Motor neuron (in vitro differentiated cells): Measurements from ENCODE around the gene NME4. TPM values are rescaled to one million over a fixed set of nuclear protein-coding genes. Genes with fewer than 3 reads are reported as not detected.

Experiments
- ATAC-seq, 8 experiments: fragments of 200-7000 bp; cut with Tn5 transposase; replicated peaks in 6 of 8; 2 replicates each; pipeline ENCODE4 v1.8.0; 2021; ENCODE audit warnings: mild to moderate bottlenecking in 8 of 8, moderate library complexity in 8 of 8
- H3K27ac ChIP-seq, 2 donors: fragments of 250-450 bp; sonication (Bioruptor Pico); 2 replicates each; pipeline ENCODE4 v1.9.0; 2021; ENCODE audit warnings: antibody characterized with exemption in 2 of 2, mild to moderate bottlenecking in 2 of 2, moderate library complexity in 1 of 2
- H3K4me1 ChIP-seq, 2 donors: fragments of 250-450 bp; sonication (Bioruptor Pico); replicated peaks in 1 of 2; 2 replicates each; pipeline ENCODE4 v1.6.1; 2021; ENCODE audit warnings: antibody characterized with exemption in 2 of 2, mild to moderate bottlenecking in 2 of 2, moderate library complexity in 1 of 2
- H3K4me3 ChIP-seq, 5 donors: fragments of 250-450 bp; sonication (Bioruptor Pico); 2 replicates each; pipeline ENCODE4 v1.9.0; 2021; ENCODE audit warnings: antibody characterized with exemption in 5 of 5, mild to moderate bottlenecking in 5 of 5, moderate library complexity in 4 of 5
- WGBS, 10 experiments: fragments of 450-650 bp; shearing (Covaris generic); methylation state at CpG; one replicate each; pipeline ENCODE4 v1.0.0; 2022; 5-methylcytosine and 5-hydroxymethylcytosine counted together
- in situ Hi-C, 9 experiments: fragments of 400-800 bp; cut with MboI; loops; one replicate each; pipeline ENCODE4 v1.15.0; 2021; ENCODE audit warnings: low sequenced_read_pairs in 9 of 9, low pct_unique_long_range_greater_than_20kb in 2 of 9; ENCODE audit not compliant: unreplicated experiment in 9 of 9
- total RNA-seq, 8 experiments: library from RNA; unstranded; fragments of 300-600 nt; gene quantifications; 2 replicates each; pipeline versions ENCODE4 v1.2.3 to v1.2.4, GENCODE V29; 2022

Gene NME4
- total RNA-seq, 8 experiments from 2014 or later = 24.9 to 88.9 (median 54.0) TPM

DNA sequence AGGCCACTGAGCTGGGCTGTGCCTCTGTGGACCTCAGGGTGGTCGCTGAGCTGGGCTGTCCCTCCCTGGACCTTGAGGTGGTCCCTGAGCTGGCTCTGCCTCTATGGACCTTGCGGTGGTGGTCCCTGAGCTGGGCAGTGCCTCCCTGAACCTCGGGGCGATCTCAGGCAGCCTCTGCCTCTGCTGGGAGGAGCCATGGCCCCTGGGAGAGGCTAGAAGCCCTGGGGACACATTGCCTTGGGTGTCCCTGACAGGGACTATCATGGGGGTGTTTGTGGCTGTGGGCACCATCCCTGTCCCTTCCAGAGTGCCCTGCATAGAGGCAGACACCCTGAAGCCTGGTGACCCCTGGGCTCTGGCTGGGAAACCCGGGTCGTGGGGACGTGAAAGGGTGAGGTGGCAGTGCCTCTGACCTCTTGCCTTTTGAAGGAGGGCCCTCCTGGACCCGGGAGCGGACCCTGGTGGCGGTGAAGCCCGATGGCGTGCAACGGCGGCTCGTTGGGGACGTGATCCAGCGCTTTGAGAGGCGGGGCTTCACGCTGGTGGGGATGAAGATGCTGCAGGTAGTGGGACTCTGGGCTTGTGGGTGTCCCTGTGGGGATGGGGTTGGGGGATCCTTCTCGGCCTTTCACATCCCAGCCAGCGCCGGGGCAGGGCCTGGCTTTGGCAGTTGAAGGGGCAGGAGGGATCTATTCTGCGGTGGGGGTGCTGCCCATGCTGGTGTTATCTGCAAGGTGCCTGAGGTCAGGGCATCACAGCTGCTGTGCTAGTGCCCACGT, 1.8 kb downstream of the NME4 start:
- no peak overlapping the region for H3K27ac ChIP-seq
- ATAC-seq = no peak
- no peak overlapping the region for H3K4me3 ChIP-seq
- in situ Hi-C loops = no loop called here
- WGBS, 10 experiments = 40 to 86% (median 67%) methylated on average over 1 to 4 of the region's 24 CpGs; no CpG with 5 or more reads in 7 of the 10 experiments
- peaks cover 12% of the 10 kb centered on the region in 2 donors for H3K4me1 ChIP-seq

DNA sequence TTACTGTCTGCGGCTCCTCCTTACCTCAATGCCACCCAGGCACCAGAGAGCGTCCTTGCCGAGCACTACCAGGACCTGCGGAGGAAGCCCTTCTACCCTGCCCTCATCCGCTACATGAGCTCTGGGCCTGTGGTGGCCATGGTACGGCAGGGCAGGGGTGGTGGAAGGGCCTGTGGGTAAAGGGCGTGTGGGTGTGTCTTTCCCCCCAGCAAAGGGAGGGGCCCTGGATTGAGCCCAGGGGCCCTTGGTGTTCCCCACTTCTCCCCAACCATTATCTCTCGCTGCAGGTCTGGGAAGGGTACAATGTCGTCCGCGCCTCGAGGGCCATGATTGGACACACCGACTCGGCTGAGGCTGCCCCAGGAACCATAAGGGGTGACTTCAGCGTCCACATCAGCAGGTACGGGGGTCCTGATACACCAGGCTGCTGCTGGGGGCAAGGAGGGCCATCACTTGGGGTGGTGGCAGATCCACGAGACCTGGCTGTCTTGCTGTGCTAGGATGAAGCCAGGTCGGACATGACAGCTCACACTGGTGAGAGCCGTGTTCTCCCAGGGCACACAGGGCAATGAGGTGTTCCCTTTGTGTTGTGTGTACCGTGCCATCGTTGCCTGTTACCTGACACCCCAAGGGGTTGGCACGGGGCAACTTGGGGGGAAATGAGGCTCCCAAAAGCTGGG, 2.5 kb downstream of the NME4 start:
- H3K4me3 ChIP-seq = no peak overlapping the region
- WGBS, 10 experiments = 73 to 93% (median 90%) methylated on average over 2 to 6 of the region's 22 CpGs; no CpG with 5 or more reads in 7 of the 10 experiments
- H3K27ac ChIP-seq = no peak overlapping the region
- no peak for ATAC-seq
- peaks cover 12% of the 10 kb centered on the region in 2 donors for H3K4me1 ChIP-seq
- in situ Hi-C loops = no loop called here

DNA sequence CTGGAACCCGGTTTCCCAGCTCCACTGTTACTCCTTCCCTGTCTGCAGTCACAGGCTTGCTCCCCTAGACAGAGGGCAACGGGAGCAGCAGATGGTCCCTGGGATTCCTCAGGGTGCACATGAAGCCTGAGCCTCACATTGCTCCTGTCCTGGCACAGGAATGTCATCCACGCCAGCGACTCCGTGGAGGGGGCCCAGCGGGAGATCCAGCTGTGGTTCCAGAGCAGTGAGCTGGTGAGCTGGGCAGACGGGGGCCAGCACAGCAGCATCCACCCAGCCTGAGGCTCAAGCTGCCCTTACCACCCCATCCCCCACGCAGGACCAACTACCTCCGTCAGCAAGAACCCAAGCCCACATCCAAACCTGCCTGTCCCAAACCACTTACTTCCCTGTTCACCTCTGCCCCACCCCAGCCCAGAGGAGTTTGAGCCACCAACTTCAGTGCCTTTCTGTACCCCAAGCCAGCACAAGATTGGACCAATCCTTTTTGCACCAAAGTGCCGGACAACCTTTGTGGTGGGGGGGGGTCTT, 3.1 kb downstream of the NME4 start:
- H3K4me3 ChIP-seq = no peak overlapping the region
- no peak for ATAC-seq

DNA sequence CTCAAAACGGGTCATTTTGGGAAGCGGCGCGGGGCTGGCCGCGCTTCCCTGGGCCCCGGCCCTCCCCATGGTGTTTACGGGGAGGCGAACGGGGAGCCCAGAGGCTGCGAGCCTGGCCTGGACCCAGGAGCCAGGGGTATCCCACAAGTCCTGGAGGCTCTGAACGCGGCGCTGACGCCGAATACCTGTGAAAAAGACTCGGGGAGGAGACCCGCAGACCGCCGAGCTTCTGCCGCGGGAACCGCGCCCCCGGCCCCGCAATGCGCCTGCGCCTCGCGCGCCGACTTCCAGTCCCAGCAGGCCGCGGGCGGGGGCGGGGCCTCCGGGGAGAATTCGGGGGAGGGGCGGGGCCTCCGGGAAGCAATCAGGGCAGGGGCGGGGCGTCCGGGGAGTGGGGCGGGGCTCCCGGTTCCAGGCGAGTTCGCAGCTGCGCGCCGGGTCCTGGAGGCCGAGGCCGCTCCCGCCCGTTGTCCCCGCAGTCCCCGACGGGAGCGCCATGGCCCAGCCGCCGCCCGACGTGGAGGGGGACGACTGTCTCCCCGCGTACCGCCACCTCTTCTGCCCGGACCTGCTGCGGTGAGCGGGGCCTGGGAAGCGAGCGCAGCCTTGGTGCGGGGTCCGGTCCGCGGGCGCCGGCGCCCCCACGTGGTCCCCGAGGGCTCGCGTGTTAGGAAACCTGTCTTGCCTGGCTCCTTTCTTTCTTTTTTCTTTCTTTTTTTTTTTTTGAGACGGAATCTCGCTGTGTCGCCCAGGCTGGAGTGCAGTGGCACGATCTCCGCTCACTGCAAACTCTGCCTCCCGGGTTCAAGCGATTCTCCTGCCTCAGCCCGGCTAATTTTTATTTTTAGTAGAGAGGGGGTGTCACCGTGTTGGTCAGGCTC, 4.7 kb downstream of the NME4 start, which contains the start of gene DECR2:
DECR2 (plus strand) TSS at position 418 of the 881 bp plus-strand sequence; CDS start at position 497, 79 bp downstream.
- Histone ChIP-seq H3K27ac (peak within 1 kb of the TSS; percentile 83 to 84), H3K4me1 (peaks cover 7 to 12% of the 10 kb centered on the region in 2 donors), H3K4me3 (peak within 1 kb of the TSS; percentile 64 to 96 (median 87))
- peak; percentile 66 to 80 (median 74) for ATAC-seq
- 4 to 23% (median 10%) methylated on average over 2 to 8 of the region's 91 CpGs; no CpG with 5 or more reads in 5 of the 10 experiments for WGBS, 10 experiments
- in situ Hi-C loops = no loop called here

More for the DNA sequence above, 3.1 kb downstream of the NME4 start:
- in situ Hi-C loops = no loop called here
- H3K27ac ChIP-seq = no peak overlapping the region
- peaks cover 12% of the 10 kb centered on the region in 2 donors for H3K4me1 ChIP-seq
- 0 to 100% methylated on average over 1 of the region's 10 CpGs; no CpG with 5 or more reads in 8 of the 10 experiments for WGBS, 10 experiments

GRCh38 chr16:404971-405486, 8.0 kb downstream of the NME4 start:
- no peak overlapping the region for H3K4me3 ChIP-seq
- in situ Hi-C loops = no loop called here
- no peak overlapping the region for H3K27ac ChIP-seq
- WGBS, 10 experiments = 67 to 100% (median 88%) methylated on average over 1 to 8 of the region's 12 CpGs; no CpG with 5 or more reads in 6 of the 10 experiments
- ATAC-seq = no peak
- peaks cover 4 to 5% of the 10 kb centered on the region in 2 donors for H3K4me1 ChIP-seq

DNA sequence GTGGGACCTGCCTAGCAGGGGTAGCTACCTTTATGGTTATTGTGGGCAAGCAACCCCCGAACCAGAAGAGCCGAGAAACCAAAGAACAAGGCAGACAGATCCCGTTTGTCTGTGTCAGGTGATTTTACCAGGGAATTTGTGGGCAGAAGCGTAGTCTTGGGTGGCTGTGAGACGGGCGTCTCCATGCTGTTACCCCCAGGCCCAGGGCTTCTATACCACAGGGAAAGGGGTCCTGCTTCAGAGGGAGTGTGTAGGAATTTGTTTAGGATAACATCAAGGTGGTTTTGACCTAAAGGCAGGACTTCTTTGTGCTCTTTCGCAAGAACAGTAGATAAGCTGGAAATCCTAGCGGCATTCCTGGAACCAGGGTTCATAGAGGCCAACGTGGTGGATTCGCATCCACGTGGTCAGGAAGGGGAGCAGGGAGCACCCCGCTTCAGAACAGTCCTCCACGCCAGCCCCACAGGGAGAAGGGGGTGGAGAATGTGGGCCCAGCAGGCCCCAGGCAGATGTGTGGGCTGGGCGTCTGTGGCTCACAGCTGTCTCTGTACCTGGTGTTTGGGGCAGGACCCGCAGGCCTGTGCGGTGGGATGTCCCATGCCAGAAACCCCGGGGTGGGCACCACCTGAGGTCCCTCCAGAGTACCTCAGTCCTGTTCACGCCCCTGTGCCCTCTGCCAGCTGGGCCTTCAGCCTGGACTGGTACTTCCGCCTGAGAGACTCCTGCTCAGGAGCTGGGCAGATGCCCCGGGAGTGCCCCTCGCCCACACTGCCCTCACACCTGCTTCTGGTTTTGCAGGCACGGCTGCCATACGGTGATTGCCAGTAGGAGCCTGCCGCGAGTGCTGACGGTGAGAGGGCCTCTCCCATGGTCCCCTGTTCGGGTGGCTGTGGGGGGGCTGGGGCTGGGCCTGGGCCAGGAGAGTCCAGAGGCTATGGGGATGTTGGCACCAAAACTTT, 8.8 kb downstream of the NME4 start:
- 80 to 100% (median 90%) methylated on average over 1 to 8 of the region's 27 CpGs; no CpG with 5 or more reads in 2 of the 10 experiments for WGBS, 10 experiments
- no peak overlapping the region for H3K4me3 ChIP-seq
- H3K4me1 ChIP-seq = peaks cover under 1 to 2% of the 10 kb centered on the region in 2 donors
- no peak overlapping the region for H3K27ac ChIP-seq
- in situ Hi-C loops = no loop called here
- ATAC-seq = no peak

DNA sequence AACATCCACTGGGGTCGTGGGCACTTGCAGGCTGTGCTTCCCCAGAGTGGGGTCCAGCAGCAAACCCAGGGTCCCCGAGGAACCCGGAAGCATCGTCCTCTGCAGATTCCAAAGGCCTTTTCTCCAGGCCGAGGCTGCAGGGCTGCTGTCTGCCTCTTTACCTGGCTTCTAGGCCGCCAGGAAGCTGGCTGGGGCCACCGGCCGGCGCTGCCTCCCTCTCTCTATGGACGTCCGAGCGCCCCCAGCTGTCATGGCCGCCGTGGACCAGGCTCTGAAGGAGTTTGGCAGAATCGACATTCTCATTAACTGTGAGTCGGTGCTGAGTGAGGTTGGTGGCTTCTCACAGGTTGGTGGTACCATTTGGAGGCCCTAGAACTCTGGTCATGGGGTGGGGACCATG, 10.3 kb downstream of the NME4 start:
- no peak overlapping the region for H3K4me3 ChIP-seq
- 40 to 70% (median 47%) methylated on average over 2 to 3 of the region's 16 CpGs; no CpG with 5 or more reads in 6 of the 10 experiments for WGBS, 10 experiments
- ATAC-seq = no peak
- H3K27ac ChIP-seq = no peak overlapping the region
- no peaks in the 10 kb centered on the region for H3K4me1 ChIP-seq
- in situ Hi-C loops = no loop called here

DNA sequence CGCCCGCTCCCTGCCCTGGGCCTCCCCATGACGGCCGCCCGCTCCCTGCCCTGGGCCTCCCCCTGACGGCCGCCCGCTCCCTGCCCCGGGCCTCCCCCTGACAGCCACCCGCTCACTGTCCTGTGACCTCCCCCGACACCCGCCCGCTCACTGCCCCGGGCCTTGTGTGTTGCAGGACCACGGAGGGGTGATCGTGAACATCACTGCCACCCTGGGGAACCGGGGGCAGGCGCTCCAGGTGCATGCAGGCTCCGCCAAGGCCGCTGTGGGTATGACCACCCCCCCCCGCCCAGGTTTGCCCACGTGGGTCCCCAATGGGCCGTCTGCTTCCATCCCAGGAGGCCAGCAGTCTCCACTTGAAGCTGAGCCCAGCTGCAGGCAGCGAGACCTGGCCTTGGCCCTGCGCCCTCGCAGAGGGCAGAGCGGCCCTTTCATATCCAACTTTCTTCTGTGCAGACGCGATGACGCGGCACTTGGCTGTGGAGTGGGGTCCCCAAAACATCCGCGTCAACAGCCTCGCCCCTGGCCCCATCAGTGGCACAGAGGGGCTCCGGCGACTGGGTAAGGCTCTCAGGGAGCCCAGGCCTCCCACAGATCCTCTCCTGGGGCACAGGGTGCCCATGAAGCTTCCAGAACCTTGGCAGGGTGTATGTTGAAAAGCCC, 13.6 kb downstream of the NME4 start:
- no peak overlapping the region for H3K27ac ChIP-seq
- ATAC-seq = peak in 4 of 8 experiments; percentile 3 to 30 (median 20)
- H3K4me3 ChIP-seq = no peak overlapping the region
- no peaks in the 10 kb centered on the region for H3K4me1 ChIP-seq
- in situ Hi-C loops = no loop called here
- WGBS, 10 experiments = 80 to 98% (median 93%) methylated on average over 1 to 6 of the region's 36 CpGs; no CpG with 5 or more reads in 7 of the 10 experiments

DNA sequence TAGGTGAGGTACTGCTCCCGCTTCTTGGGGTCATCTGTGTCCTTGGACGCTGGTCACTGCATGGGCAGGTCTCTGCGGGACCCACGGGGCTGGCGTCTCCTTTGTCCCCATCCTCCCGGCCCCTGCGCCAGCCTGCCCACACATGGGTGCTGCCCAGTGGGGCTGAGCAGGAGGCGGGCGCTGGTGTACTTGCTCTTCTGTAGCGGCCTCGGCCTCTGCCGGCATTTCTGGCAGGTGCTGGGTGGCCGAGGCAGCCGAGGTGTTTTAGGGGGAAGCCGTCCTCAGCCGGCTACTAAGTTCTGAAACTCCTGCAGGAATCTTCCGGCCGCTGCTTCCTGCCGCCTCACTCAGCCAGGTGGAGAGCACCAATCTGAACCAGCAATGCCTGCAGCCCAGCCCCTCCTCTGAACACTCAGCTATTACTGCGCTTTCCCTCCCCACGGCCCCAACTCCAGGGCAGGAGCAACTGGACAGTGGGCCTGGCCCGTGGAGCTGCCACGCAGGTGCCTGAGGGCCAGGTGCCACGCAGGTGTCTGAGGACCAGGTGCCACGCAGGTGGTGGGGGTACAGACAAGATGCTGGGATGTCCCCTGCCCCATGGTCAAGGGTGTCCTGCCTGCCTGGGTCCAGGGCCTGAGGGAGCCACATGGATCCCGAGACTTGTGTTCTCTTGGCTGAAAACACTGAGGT, 14.7 kb downstream of the NME4 start:
- H3K4me3 ChIP-seq = no peak overlapping the region
- in situ Hi-C loops = no loop called here
- H3K27ac ChIP-seq = no peak overlapping the region
- ATAC-seq = peak in 1 of 8 experiments; percentile 7
- no peaks in the 10 kb centered on the region for H3K4me1 ChIP-seq
- 60 to 100% (median 95%) methylated on average over 1 to 6 of the region's 26 CpGs; no CpG with 5 or more reads in 6 of the 10 experiments for WGBS, 10 experiments

GRCh38 chr16:414395-415169, 17.6 kb downstream of the NME4 start:
- in situ Hi-C loops = no loop called here
- no peak overlapping the region for H3K27ac ChIP-seq
- no peaks in the 10 kb centered on the region for H3K4me1 ChIP-seq
- no peak overlapping the region for H3K4me3 ChIP-seq
- ATAC-seq = no peak
- 59 to 100% (median 79%) methylated on average over 1 to 17 of the region's 21 CpGs; no CpG with 5 or more reads in 3 of the 10 experiments for WGBS, 10 experiments
